GM19467 (cell line): Measurements from ENCODE around the gene HMX2.
"Not testable (repeated sequence)": the region's sequence is repeated elsewhere in the genome, so short reads cannot be mapped to it uniquely, and the experiment has no call there.

Experiments
- ATAC-seq: cut with Tn5 transposase; IDR thresholded peaks from one replicate; pipeline ENCODE4 v1.9.1; 2021; ENCODE audit warnings: mild to moderate bottlenecking, moderate library complexity; ENCODE audit not compliant: unreplicated experiment

The HMX2 gene

GRCh38 chr10:123150271-123150985, 2.5 kb downstream of the HMX2 start:
- ATAC-seq: no peak

DNA sequence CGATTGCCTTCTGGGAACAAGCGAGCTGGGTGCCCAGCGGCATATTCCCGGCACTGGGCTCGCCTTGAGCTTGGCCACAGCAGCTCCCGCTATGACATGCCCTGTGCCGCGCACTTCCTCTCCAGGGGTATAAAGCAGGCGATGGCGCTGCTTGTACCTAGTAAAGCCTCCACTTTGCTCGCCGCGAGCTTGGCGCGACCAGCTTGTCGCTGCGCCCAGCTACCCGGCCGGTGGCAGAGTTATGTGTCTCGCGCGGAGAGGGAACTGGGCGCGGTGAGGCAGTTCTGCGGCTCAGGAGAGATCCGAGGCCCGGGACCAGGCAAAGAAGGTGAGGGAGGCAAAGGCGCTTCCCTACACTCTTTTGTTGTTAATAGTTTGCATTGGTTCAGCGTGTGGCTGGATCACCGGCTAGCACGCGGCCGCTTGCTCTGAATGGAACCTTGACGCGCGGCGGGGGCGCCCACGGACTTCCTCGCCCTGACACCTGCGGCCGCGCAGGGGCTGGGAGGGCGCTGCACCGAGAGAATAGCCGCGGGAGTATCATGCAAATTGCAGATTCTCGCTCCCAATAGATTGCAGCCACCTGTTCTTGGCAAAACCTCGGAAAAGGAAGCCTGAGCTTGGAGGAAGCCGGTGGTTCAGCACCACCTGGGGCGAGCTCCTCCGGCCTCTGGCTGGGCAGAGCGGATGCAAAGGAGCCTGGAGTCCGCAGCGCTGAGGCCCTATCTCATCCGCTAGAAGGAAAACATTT, 3.2 kb downstream of the HMX2 start:
- no peak for ATAC-seq

- no peak for ATAC-seq
These were observed 3.8 kb downstream of the HMX2 start for GRCh38 chr10:123151737-123152135.

DNA sequence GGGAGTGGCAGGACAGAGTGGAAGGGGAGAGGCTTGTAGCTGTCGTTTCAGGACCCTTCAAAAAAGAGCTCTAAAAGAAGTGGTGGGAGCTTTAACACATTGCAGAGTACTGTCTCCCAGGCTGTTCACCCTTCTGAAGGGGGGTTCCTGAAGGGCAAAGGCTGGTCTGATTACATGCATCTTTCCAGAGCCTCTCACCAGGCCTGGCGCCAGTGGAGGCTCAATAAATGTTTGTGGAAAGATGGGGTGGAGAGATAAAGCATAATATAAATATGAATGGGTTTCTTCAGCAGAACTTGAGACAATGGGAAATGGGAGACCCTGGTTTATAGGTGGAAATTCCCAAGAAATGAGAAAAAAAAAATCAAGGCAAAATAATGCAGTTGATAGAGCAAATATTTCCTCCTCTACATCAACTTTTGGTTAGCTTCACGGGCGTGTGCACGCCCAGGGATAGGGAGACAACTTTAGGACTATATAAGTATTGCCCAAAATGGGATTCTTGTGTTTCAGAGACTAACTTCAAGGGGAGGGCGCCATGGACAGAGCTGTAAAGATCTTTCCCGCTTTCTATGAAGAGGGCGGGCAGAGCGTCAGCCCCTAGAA, 5.7 kb downstream of the HMX2 start:
- ATAC-seq: no peak

DNA sequence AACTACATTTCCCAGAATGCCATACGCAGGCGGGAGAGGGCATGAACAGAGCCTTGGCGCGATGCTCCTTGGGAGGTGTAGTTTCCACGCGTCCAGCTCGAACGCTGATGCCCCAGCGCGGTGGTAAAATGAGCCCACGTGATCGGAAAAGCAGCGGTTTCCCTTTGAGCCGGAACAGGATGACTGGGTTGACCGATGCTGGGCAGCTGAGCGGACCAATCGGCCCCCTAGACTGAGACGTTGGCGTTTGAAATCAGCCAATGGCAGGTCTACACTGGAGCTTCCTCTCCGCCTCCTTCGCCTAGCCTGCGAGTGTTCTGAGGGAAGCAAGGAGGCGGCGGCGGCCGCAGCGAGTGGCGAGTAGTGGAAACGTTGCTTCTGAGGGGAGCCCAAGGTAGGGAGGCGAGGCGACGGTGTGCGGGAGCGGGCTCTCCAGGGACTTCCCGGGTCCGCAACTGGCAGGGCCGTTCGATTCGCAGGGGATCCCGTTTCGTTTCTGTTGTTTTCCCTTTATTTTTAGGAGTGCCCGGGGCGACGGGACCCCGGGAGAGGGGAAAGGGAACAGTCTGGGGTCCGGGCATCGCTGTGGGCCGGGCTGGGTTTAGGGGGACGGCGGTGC, 6.3 kb downstream of the HMX2 start, which contains the start of gene BUB3:
Gene BUB3, plus strand, starts transcription at position 311 of the 619 bp plus-strand sequence. CDS start 516 bp downstream, outside the sequence.
- peak; percentile 89 for ATAC-seq

GRCh38 chr10:123154711-123155505, 7.0 kb downstream of the HMX2 start:
- peak; percentile 43 for ATAC-seq

- no peak for ATAC-seq
These were observed 8.1 kb downstream of the HMX2 start for GRCh38 chr10:123156078-123156477.

GRCh38 chr10:123157210-123157609, 9.3 kb downstream of the HMX2 start:
- no peak for ATAC-seq

GRCh38 chr10:123158682-123159081, 10.7 kb downstream of the HMX2 start:
- ATAC-seq: no peak

DNA sequence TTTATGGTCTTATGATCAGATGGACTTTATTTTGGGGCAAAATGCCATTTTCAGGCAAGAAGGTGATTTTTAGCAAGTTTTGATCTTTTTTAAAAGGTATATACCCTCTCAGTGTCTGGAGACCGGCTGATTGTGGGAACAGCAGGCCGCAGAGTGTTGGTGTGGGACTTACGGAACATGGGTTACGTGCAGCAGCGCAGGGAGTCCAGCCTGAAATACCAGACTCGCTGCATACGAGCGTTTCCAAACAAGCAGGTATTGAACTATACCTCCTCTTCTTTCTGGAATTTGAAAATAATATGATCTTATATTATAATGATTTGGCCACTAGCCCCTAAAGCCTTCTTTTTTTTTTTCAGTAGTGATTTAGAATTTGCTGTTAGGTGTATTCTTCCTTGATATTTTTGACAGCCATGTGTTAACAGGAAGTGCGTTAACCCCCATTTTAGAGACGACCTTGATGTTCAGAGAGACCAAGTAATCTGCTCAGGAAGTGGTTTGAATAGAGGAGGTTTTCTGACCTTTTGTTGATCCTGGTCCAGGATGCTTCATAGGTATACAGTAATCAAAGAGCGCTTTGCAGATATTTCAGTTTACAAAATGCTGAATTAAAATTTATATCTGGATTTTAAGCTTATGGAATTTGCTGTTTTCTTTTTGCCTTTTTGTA, 12.5 kb downstream of the HMX2 start:
- ATAC-seq: no peak

- no peak for ATAC-seq
These were observed 16.4 kb downstream of the HMX2 start for GRCh38 chr10:123164319-123164718.

DNA sequence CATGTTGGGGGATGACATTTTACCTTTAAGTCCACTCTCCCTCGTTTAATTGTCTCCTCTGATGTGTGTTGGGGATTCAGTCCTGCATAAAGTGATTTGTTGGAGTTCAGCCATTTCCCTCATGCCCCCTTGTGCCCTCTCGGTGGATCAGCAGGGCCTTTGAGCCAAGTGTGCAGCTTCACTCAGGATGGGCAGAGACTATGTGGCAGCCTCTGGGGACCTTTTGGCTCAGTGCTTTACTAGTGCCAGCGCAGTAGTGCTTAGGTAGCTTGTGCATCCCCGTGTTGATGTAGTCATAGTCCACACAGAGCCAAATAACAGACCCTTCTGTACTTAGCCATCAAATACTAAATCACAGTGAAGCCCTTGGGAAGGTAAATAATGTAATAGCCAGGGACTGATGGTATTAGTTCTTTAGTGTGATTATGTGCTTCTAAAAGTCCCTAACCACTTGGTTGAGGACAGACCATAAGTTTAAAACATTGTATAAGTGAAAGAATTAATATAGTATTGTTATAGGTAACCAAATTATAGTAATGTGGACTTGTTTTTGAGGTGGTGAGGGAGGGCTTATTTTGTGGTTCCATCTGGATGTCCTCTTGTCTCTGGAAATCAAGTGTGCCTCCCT, 17.6 kb downstream of the HMX2 start:
- no peak for ATAC-seq

DNA sequence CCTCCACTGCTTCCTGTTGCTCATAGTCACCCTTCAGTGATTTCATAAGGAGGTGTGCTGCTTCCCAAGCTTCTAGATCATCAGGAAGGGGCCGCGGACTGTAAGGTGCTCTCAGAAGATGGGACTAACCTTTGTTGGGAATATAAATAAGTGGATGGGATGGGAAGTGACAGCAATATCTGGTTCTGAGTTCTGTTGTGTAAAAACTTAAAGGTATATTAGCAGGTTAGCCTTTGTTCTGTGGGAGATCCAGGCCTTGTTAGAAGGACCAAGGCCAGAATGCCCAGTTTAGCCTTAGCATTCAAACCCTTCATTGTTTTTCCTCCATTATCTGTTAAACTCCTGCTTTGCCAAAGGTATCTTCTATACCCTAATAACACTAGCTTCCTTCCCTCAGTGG, 18.7 kb downstream of the HMX2 start:
- no peak for ATAC-seq

- ATAC-seq: no peak
These were observed 23.0 kb downstream of the HMX2 start for GRCh38 chr10:123170961-123171360.

DNA sequence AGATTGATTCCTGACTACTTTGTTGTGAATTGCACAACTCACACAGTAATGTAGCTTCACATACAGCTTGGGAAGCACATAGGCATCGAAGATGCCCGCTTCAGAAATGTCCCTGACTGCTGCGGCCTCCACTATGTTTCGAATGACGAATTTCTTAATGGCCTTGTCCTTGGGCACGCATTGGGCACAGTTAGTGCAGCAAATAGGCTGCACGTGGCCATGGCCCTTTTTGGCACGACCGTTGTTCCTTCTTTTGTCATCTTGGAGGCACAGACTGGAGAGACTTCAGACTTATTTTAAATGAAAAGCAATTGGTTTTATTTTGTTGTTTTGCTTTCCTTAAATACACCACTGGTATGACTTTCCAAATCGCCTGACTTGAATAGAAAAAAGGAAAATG, 23.7 kb downstream of the HMX2 start:
- ATAC-seq: not testable (repeated sequence)

- ATAC-seq: no peak
These were observed 27.8 kb downstream of the HMX2 start for GRCh38 chr10:123175389-123176387.

- not testable (repeated sequence) for ATAC-seq
These were observed 30.5 kb downstream of the HMX2 start for GRCh38 chr10:123178390-123178789.
